Peyer's patch (tissue), 4 donors: Measurements from ENCODE around the gene FAM81B. TPM values are rescaled to one million over a fixed set of nuclear protein-coding genes. Genes with fewer than 3 reads are reported as not detected.

ENCODE experiments used
- DNase-seq, 3 donors: peaks; one replicate each; pipeline ENCODE4 v3.0.0-alpha.2; 2017 to 2019
- H3K27ac ChIP-seq, 4 donors: fragments of 200-600 bp; sonication (generic); one replicate each; pipeline ENCODE4 v1.5.1; 2016 to 2019
- H3K27me3 ChIP-seq, 2 donors: fragments of 200-600 bp; sonication (generic); one replicate each; pipeline ENCODE4 v1.5.1; 2019
- H3K36me3 ChIP-seq, 3 donors: fragments of 200-600 bp; sonication (generic); one replicate each; pipeline ENCODE4 v1.5.1; 2016 to 2019
- H3K4me1 ChIP-seq, 4 donors: fragments of 200-600 bp; sonication (generic); one replicate each; pipeline ENCODE4 v1.5.1; 2016 to 2019
- H3K4me3 ChIP-seq, 4 donors: fragments of 200-600 bp; sonication (generic); 1 replicate in 3 of 4; 2 replicates in 1 of 4; pipeline ENCODE4 v1.5.1; 2016 to 2019; ENCODE audit warnings: mild to moderate bottlenecking in 1 of 4
- H3K9me3 ChIP-seq, 4 donors: fragments of 200-600 bp; sonication (generic); one replicate each; pipeline ENCODE4 v1.5.1; 2016 to 2019; ENCODE audit warnings: mild to moderate bottlenecking in 1 of 4
- CTCF ChIP-seq, 6 experiments: fragments of 450-650 bp in 4 of 6; fragments of 200-600 bp in 2 of 6; sonication (generic) in 1 of 6; IDR thresholded peaks; one replicate each; pipeline ENCODE4 v1.5.1; 2017 to 2019; ENCODE audit warnings: antibody characterized with exemption in 6 of 6, mild to moderate bottlenecking in 3 of 6, moderate library complexity in 1 of 6
- POLR2A ChIP-seq, 2 donors: fragments of 450-650 bp; IDR thresholded peaks; one replicate each; pipeline ENCODE4 v1.5.1; 2017; ENCODE audit warnings: antibody characterized with exemption in 2 of 2, mild to moderate bottlenecking in 2 of 2, moderate library complexity in 2 of 2
- total RNA-seq, 4 donors: library from RNA; depleted of rRNA; stranded (reverse); fragments of >200 nt; gene quantifications; one replicate each; pipeline ENCODE4 v1.1.0, GENCODE V29; 2016

FAM81B gene
- total RNA-seq, 4 donors from 2014 or later: not detected

- Histone ChIP-seq H3K9me3 (peaks cover 0 to 7% (median 0%) of the 10 kb centered on the region in 4 donors), H3K36me3 (peaks cover 0 to 92% (median 0%) of the 10 kb centered on the region in 3 donors), H3K4me3 (no peak overlapping the region), H3K27ac (no peak overlapping the region), H3K4me1 (no peaks in the 10 kb centered on the region), H3K27me3 (no peaks in the 10 kb centered on the region)
- TF ChIP-seq POLR2A (IDR thresholded peaks at IDR 0.05): no peak
- TF ChIP-seq CTCF (IDR thresholded peaks at IDR 0.05): no peak
- DNase-seq: no peak
These were observed 95.0 kb downstream of the FAM81B start for GRCh38 chr5:95486191-95486590.

DNA sequence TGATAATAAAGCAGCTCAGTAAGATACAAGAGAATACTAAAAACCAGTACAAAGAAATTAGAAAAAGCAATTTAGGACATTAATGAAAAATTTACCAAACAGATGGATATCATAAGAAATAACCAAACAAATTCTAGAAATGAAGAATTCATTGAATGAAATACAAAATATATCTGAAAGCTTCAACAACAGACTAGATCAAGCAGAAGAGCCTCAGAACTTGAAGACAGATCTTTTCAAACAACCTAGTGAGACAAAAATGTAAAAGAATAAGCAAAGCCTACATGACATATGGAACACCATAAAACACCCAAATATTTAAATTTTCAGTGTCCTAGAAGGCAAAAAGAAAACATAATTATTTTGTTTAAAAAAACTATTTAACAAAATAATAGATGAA, 96.7 kb downstream of the FAM81B start:
- Histone ChIP-seq H3K4me1 (no peaks in the 10 kb centered on the region), H3K9me3 (peaks cover 0 to 7% (median 0%) of the 10 kb centered on the region in 4 donors), H3K4me3 (no peak overlapping the region), H3K27ac (no peak overlapping the region), H3K27me3 (no peaks in the 10 kb centered on the region), H3K36me3 (peaks cover 0 to 81% (median 0%) of the 10 kb centered on the region in 3 donors)
- TF ChIP-seq CTCF (IDR thresholded peaks at IDR 0.05) (no peak), POLR2A (IDR thresholded peaks at IDR 0.05) (no peak)
- DNase-seq: no peak

Other genes starting within 250 kb of the FAM81B start
- gene MCTP1, start 106.3 kb upstream of the FAM81B start, total RNA-seq: 10 to 100 TPM in 2 of 4 donors, 1 to 10 TPM in 2; 4.7 to 61.1 (median 11.3) TPM
- gene SKIC3, start 163.6 kb downstream of the FAM81B start, total RNA-seq: 10 to 100 TPM; 47.8 to 84.2 (median 64.2) TPM
- 1 to 10 TPM in 3 of 4 donors, under 1 TPM in 1; 0.76 to 6.6 (median 2.1) TPM for gene ARSK, start 163.7 kb downstream of the FAM81B start, total RNA-seq
- gene GPR150, start 228.7 kb downstream of the FAM81B start, total RNA-seq: 1 to 10 TPM in 1 of 4 donors, under 1 TPM in 1, not detected in 2; 0.95 to 4.1 TPM